OCI-LY3 (cell line): ENCODE measurements around the gene DIPK1A.

Experiments used
- H2AFZ ChIP-seq: fragments of 200-600, 300-600 bp; shearing (Covaris generic); 2 replicates; pipeline ENCODE4 v1.6.0; 2014; ENCODE audit warnings: antibody characterized with exemption, low read depth, low read length
- H3K27ac ChIP-seq: fragments of 200-600, 300-600 bp; sonication (generic); 2 replicates; pipeline ENCODE4 v1.5.1; 2014; ENCODE audit warnings: mild to moderate bottlenecking, low read length, moderate library complexity, mixed read lengths
- H3K27me3 ChIP-seq: fragments of 200-600, 300-600 bp; sonication (generic); 2 replicates; pipeline ENCODE4 v1.6.1; 2014; ENCODE audit warnings: low read depth, low read length, mixed read lengths
- H3K36me3 ChIP-seq: fragments of 200-600, 300-600 bp; sonication (generic); replicated peaks from 2 replicates; pipeline ENCODE3; 2014; ENCODE audit warnings: low read depth, low read length, mixed read lengths
- H3K4me1 ChIP-seq: fragments of 300-600, 200-600 bp; sonication (generic); 2 replicates; pipeline ENCODE4 v1.6.1; 2014; ENCODE audit warnings: low read length, mixed read lengths
- H3K4me2 ChIP-seq: fragments of 200-600, 300-600 bp; sonication (generic); 2 replicates; pipeline ENCODE4 v1.6.1; 2014; ENCODE audit warnings: low read length, mixed read lengths
- H3K4me3 ChIP-seq: fragments of 300-600, 200-600 bp; sonication (generic); 2 replicates; pipeline ENCODE4 v1.5.1; 2014; ENCODE audit warnings: antibody characterized with exemption, mild to moderate bottlenecking, low read length, moderate library complexity
- H3K79me2 ChIP-seq: fragments of 300-600, 200-600 bp; shearing (Covaris generic); 2 replicates; pipeline ENCODE4 v1.6.1; 2014; ENCODE audit warnings: mild to moderate bottlenecking, low read length, mixed read lengths
- H3K9ac ChIP-seq: fragments of 300-600, 200-600 bp; shearing (Covaris generic); 2 replicates; pipeline ENCODE4 v1.6.0; 2014; ENCODE audit warnings: mild to moderate bottlenecking, low read length, moderate library complexity
- H3K9me3 ChIP-seq: fragments of 200-600, 300-600 bp; shearing (Covaris generic); 2 replicates; pipeline ENCODE4 v1.6.1; 2014; ENCODE audit warnings: low read length, mixed read lengths; ENCODE audit not compliant: insufficient read depth
- H4K20me1 ChIP-seq: fragments of 200-600, 300-600 bp; sonication (generic); 2 replicates; pipeline ENCODE4 v1.6.1; 2016; ENCODE audit warnings: low read length, mixed read lengths; ENCODE audit not compliant: insufficient read depth
- EZH2phosphoT487 ChIP-seq: fragments of 200-600 bp; shearing (Covaris generic); IDR thresholded peaks from 2 replicates; pipeline ENCODE4 v1.6.1; 2018; ENCODE audit warnings: antibody characterized with exemption, mixed run types, low read depth
- TF ChIP-seq, protein P1 (sequence below): fragments of 200-600, 300-600 bp; sonication (generic); IDR thresholded peaks from 2 replicates; pipeline ENCODE4 v1.5.1; 2014; ENCODE audit warnings: antibody characterized with exemption, low read length, low read depth

Gene DIPK1A

DNA sequence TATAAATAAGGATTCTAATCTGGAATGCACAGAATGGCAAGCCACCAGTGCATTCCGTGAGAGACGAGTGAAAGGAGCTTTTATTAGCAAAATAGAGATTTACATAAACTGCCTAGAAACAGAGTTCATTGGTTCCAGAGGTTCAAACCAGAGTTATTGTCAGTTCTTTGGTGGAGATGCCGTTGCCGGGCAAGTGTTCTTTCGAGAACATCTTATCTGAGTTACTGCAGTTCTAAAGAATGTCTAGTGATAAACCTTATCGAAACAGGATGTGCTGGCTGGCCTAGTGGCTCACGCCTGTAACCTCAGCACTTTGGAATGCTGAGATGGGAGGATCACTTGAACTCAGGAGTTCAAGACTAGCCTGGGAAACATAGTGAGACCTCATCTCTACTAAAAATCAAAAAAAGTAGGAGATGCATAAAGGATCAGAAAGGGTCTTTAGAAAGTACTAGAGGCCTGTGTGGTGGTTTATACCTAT is 156.5 kb downstream of the DIPK1A start:
- Histone ChIP-seq H3K36me3 (no peaks in the 10 kb centered on the region), H3K9me3 (no peaks in the 10 kb centered on the region), H3K79me2 (no peaks in the 10 kb centered on the region), H3K27me3 (no peaks in the 10 kb centered on the region), H3K27ac (no peak overlapping the region), H3K4me3 (no peak overlapping the region), H3K9ac (no peak overlapping the region), H2AFZ (no peak overlapping the region), H4K20me1 (no peaks in the 10 kb centered on the region), H3K4me2 (no peak overlapping the region), H3K4me1 (no peaks in the 10 kb centered on the region)
- no peak for TF ChIP-seq EZH2phosphoT487
- TF ChIP-seq, protein P1, sequence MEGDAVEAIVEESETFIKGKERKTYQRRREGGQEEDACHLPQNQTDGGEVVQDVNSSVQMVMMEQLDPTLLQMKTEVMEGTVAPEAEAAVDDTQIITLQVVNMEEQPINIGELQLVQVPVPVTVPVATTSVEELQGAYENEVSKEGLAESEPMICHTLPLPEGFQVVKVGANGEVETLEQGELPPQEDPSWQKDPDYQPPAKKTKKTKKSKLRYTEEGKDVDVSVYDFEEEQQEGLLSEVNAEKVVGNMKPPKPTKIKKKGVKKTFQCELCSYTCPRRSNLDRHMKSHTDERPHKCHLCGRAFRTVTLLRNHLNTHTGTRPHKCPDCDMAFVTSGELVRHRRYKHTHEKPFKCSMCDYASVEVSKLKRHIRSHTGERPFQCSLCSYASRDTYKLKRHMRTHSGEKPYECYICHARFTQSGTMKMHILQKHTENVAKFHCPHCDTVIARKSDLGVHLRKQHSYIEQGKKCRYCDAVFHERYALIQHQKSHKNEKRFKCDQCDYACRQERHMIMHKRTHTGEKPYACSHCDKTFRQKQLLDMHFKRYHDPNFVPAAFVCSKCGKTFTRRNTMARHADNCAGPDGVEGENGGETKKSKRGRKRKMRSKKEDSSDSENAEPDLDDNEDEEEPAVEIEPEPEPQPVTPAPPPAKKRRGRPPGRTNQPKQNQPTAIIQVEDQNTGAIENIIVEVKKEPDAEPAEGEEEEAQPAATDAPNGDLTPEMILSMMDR: no peak

DNA sequence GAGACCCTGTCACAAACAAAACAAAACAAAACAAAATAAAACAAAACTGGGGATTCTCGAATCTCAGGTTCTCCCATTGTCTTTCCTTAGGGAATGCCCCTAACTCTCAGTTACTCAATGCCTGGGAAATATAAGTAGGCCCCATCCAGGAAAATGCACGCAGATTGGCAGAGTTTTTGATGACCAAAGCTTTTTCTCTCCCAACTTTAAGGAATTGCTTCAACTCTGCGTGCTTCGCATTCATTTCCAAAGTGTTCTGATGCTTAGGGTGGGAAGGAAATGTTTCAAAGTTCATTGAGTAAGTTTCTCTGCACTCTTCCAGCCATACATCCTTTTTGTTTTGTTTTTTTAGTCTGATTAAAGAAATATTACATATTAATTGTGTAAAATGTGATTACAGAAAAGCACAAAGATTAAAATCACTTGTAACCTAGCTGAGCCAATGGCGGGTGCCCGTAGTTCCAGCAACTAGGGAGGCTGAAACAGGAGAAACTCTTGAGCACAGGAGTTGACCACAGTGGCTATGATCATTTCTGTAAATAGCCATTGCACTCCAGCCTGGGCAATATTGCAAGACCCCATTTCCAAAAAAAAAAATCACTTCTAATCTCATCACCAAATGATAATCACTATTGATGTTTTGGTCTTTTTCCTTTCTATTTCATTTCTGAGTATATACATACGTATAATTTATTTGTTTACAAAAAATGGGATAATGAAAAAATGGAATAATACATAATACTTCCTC is 157.9 kb downstream of the DIPK1A start:
- Histone ChIP-seq H3K9me3 (no peaks in the 10 kb centered on the region), H3K79me2 (no peaks in the 10 kb centered on the region), H3K27ac (no peak overlapping the region), H4K20me1 (no peaks in the 10 kb centered on the region), H3K9ac (no peak overlapping the region), H3K4me2 (no peak overlapping the region), H3K36me3 (no peaks in the 10 kb centered on the region), H3K4me3 (no peak overlapping the region), H2AFZ (no peak overlapping the region), H3K27me3 (no peaks in the 10 kb centered on the region), H3K4me1 (no peaks in the 10 kb centered on the region)
- TF ChIP-seq EZH2phosphoT487: no peak
- TF ChIP-seq, protein P1: no peak

DNA sequence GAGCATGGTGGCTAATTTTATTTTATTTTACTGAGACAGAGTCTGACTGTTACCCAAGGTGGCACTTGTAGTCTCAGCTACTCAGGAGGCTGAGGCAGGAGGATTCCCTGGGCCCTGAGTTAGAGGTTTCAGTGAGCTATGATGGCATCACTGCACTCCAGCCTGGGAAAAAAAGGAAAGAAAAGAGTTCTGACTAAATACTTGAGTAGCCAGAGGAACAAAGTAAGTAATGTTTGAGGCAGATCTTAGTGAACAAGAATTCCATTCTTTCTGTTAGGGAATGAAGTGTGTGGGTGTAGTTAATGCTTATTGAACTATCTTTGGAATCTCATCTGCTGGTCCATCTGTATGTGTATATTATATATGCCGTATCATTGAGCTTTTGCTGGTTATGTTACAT is 163.3 kb downstream of the DIPK1A start:
- no peak overlapping the region for H3K4me2 ChIP-seq
- H3K9ac ChIP-seq: no peak overlapping the region
- no peak overlapping the region for H2AFZ ChIP-seq
- TF ChIP-seq, protein P1: no peak
- no peak for TF ChIP-seq EZH2phosphoT487
- H3K27me3 ChIP-seq: no peaks in the 10 kb centered on the region
- H3K27ac ChIP-seq: no peak overlapping the region
- H3K9me3 ChIP-seq: no peaks in the 10 kb centered on the region
- no peak overlapping the region for H3K4me3 ChIP-seq
- H4K20me1 ChIP-seq: no peaks in the 10 kb centered on the region
- no peaks in the 10 kb centered on the region for H3K36me3 ChIP-seq
- no peaks in the 10 kb centered on the region for H3K4me1 ChIP-seq
- H3K79me2 ChIP-seq: no peaks in the 10 kb centered on the region

DNA sequence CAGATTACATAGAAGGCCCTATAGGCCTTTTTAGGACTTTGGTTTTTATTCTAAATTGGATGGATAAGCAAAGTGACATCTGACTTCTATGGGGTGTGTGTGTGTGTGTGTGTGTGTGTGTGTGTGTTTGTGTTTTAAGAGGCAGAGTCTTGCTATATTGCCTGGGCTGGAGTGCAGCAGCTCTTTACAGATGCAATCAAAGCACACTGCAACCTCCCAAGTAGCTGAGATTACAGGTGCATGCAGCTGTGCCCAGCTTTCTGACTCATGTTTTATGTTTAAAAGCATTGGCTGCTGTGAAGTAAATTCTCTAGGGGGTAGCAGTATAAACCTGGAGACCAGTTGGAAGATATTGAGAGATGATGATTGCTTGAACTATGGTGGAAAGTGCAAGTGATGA is 164.0 kb downstream of the DIPK1A start:
- Histone ChIP-seq H3K79me2 (no peaks in the 10 kb centered on the region), H3K27ac (no peak overlapping the region), H3K4me1 (no peaks in the 10 kb centered on the region), H3K27me3 (no peaks in the 10 kb centered on the region), H3K9me3 (no peaks in the 10 kb centered on the region), H3K9ac (no peak overlapping the region), H3K4me3 (no peak overlapping the region), H2AFZ (no peak overlapping the region), H3K4me2 (no peak overlapping the region), H3K36me3 (no peaks in the 10 kb centered on the region), H4K20me1 (no peaks in the 10 kb centered on the region)
- TF ChIP-seq, protein P1: no peak
- TF ChIP-seq EZH2phosphoT487: no peak
